Lung microvascular endothelial cell (primary cell): ENCODE measurements around the gene EGLN3. TPM values are rescaled to one million over a fixed set of nuclear protein-coding genes. Genes with fewer than 3 reads are reported as not detected.

Source experiments
- DNase-seq, 2 donors: peaks; one replicate each; pipeline versions ENCODE4 v3.0.0 to v3.0.0-alpha.2; 2010; ENCODE audit warnings: low read depth in 2 of 2
- total RNA-seq: library from RNA; depleted of rRNA; stranded (reverse); fragments of >200 nt; gene quantifications from 2 replicates; pipeline ENCODE4 v1.2.1, GENCODE V29; 2014

The EGLN3 gene
- total RNA-seq, 1 donor from 2014 or later, result 6.2 TPM

GRCh38 chr14:33876274-33876673 is 74.6 kb downstream of the EGLN3 start:
- DNase-seq, result no peak
